ENCODE measurements around the gene ISOC2.
"Not testable (repeated sequence)": the region's sequence is repeated elsewhere in the genome, so short reads cannot be mapped to it uniquely, and the experiment has no call there.

ISOC2 gene

GRCh38 chr19:55461259-55461973 lies at the start of gene ISOC2:
Gene ISOC2, minus strand, starts transcription at chr19:55461642. Its CDS starts 5,156 bp downstream, at chr19:55456486.
- peak; percentile 69 to 99 for DNase-seq

GRCh38 chr19:55508120-55508519 lies 46.7 kb upstream of the ISOC2 start:
- no peak for DNase-seq

GRCh38 chr19:55504981-55505380 lies 43.5 kb upstream of the ISOC2 start:
- no peak for DNase-seq

GRCh38 chr19:55504252-55504603 lies 42.8 kb upstream of the ISOC2 start:
- DNase-seq = no peak

- peak; percentile 82 to 99 for DNase-seq
Observed at GRCh38 chr19:55503502-55504251, 42.2 kb upstream of the ISOC2 start.

- DNase-seq = no peak
Observed at GRCh38 chr19:55503157-55503501, 41.7 kb upstream of the ISOC2 start.

- DNase-seq = no peak
Observed at GRCh38 chr19:55502197-55502952, 40.9 kb upstream of the ISOC2 start.

- DNase-seq = no peak
Observed at GRCh38 chr19:55500368-55500952, 39.0 kb upstream of the ISOC2 start.

- DNase-seq = no peak
Observed at GRCh38 chr19:55498246-55498840, 36.9 kb upstream of the ISOC2 start.

- DNase-seq = no peak
Observed at GRCh38 chr19:55497763-55498162, 36.3 kb upstream of the ISOC2 start.

GRCh38 chr19:55496820-55497219 lies 35.4 kb upstream of the ISOC2 start:
- not testable (repeated sequence) for DNase-seq

GRCh38 chr19:55495646-55496349 lies 34.4 kb upstream of the ISOC2 start:
- DNase-seq = no peak

- peak in 1 of 2 donors; percentile 35 for DNase-seq
Observed at GRCh38 chr19:55494172-55494761, 32.8 kb upstream of the ISOC2 start.

- no peak for DNase-seq
Observed at GRCh38 chr19:55493645-55494171, 32.3 kb upstream of the ISOC2 start.

GRCh38 chr19:55493052-55493644 lies 31.7 kb upstream of the ISOC2 start:
- no peak for DNase-seq

GRCh38 chr19:55492362-55492944 lies 31.0 kb upstream of the ISOC2 start:
- no peak for DNase-seq

- DNase-seq = no peak
Observed at GRCh38 chr19:55491546-55492360, 30.3 kb upstream of the ISOC2 start.

- DNase-seq = no peak
Observed at GRCh38 chr19:55490478-55491432, 29.3 kb upstream of the ISOC2 start.
